Measurements from ENCODE around the gene THRAP3. TPM values are rescaled to one million over a fixed set of nuclear protein-coding genes. Genes with fewer than 3 reads are reported as not detected.
A peak's percentile ranks its signal among the peaks of the same experiment; 100 is the strongest.

Gene THRAP3
- total RNA-seq, 4 donors from 2014 or later, result 25.8 to 73.7 (median 59.9) TPM

GRCh38 chr1:36349839-36350238 lies 125.6 kb downstream of the THRAP3 start:
- Histone ChIP-seq H3K4me1 (peaks cover 4 to 31% (median 28%) of the 10 kb centered on the region in 4 donors), H3K27ac (peak overlapping the region; percentile 57 to 75 (median 64)), H3K4me3 (no peak overlapping the region), H3K36me3 (peaks cover 0 to 39% (median 11%) of the 10 kb centered on the region in 4 donors), H3K27me3 (no peaks in the 10 kb centered on the region), H3K9me3 (no peaks in the 10 kb centered on the region)
- in situ Hi-C loops (cut with MboI; ENCODE audit: low pct_ligation_motif_present in 1 of 4, low pct_unique_long_range_greater_than_20kb in 1 of 4, low sequenced_read_pairs in 3 of 4), result no loop called here
- intact Hi-C loops (cut with DNase I; ENCODE audit: low total_unique reads), result no loop called here
- WGBS, 2 donors (ENCODE audit: low coverage in 1 of 2), result 86% methylated on average over 16 of the region's 16 CpGs; no CpG with 5 or more reads in 1 of the 2 donors
- DNase-seq, result no peak
- TF ChIP-seq POLR2AphosphoS5 (IDR thresholded peaks at IDR 0.05) (no peak), CTCF (IDR thresholded peaks at IDR 0.05) (no peak), POLR2A (IDR thresholded peaks at IDR 0.05) (no peak), EP300 (IDR thresholded peaks at IDR 0.05; ENCODE audit: low read depth) (no peak)

- H3K27me3 ChIP-seq, result no peaks in the 10 kb centered on the region
- peaks cover 4 to 31% (median 28%) of the 10 kb centered on the region in 4 donors for H3K4me1 ChIP-seq
- in situ Hi-C loops (cut with MboI; ENCODE audit: low pct_ligation_motif_present in 1 of 4, low pct_unique_long_range_greater_than_20kb in 1 of 4, low sequenced_read_pairs in 3 of 4), result no loop called here
- intact Hi-C loops (cut with DNase I; ENCODE audit: low total_unique reads), result no loop called here
- 72% methylated on average over 13 of the region's 13 CpGs; no CpG with 5 or more reads in 1 of the 2 donors for WGBS, 2 donors (ENCODE audit: low coverage in 1 of 2)
- H3K9me3 ChIP-seq, result no peaks in the 10 kb centered on the region
- peaks cover 0 to 35% (median 12%) of the 10 kb centered on the region in 4 donors for H3K36me3 ChIP-seq
- H3K27ac ChIP-seq, result peak overlapping the region; percentile 57 to 75 (median 64)
- no peak for DNase-seq
- TF ChIP-seq EP300 (IDR thresholded peaks at IDR 0.05; ENCODE audit: low read depth), result no peak
- TF ChIP-seq POLR2A (IDR thresholded peaks at IDR 0.05), result no peak
- TF ChIP-seq POLR2AphosphoS5 (IDR thresholded peaks at IDR 0.05), result no peak
- no peak for TF ChIP-seq CTCF (IDR thresholded peaks at IDR 0.05)
- H3K4me3 ChIP-seq, result no peak overlapping the region
These were observed 126.5 kb downstream of the THRAP3 start for GRCh38 chr1:36350659-36351226.

GRCh38 chr1:36351227-36351977 lies 127.2 kb downstream of the THRAP3 start:
- intact Hi-C loops (cut with DNase I; ENCODE audit: low total_unique reads), result no loop called here
- Histone ChIP-seq H3K27ac (peak overlapping the region; percentile 57 to 75 (median 64)), H3K27me3 (no peaks in the 10 kb centered on the region), H3K36me3 (peaks cover 0 to 34% (median 11%) of the 10 kb centered on the region in 4 donors), H3K4me1 (peaks cover 4 to 31% (median 28%) of the 10 kb centered on the region in 4 donors), H3K4me3 (no peak overlapping the region), H3K9me3 (no peaks in the 10 kb centered on the region)
- no peak for DNase-seq
- TF ChIP-seq POLR2A (IDR thresholded peaks at IDR 0.05), result no peak
- TF ChIP-seq CTCF (IDR thresholded peaks at IDR 0.05), result no peak
- TF ChIP-seq POLR2AphosphoS5 (IDR thresholded peaks at IDR 0.05), result no peak
- TF ChIP-seq EP300 (IDR thresholded peaks at IDR 0.05; ENCODE audit: low read depth), result no peak
- 60 to 77% methylated on average over 1 to 14 of the region's 14 CpGs for WGBS, 2 donors (ENCODE audit: low coverage in 1 of 2)
- in situ Hi-C loops (cut with MboI; ENCODE audit: low pct_ligation_motif_present in 1 of 4, low pct_unique_long_range_greater_than_20kb in 1 of 4, low sequenced_read_pairs in 3 of 4), result no loop called here

GRCh38 chr1:36352125-36352909 lies 128.1 kb downstream of the THRAP3 start:
- intact Hi-C loops (cut with DNase I; ENCODE audit: low total_unique reads), result no loop called here
- Histone ChIP-seq H3K27ac (peak overlapping the region; percentile 57 to 75 (median 64)), H3K4me3 (no peak overlapping the region), H3K9me3 (no peaks in the 10 kb centered on the region), H3K4me1 (peaks cover 4 to 31% (median 28%) of the 10 kb centered on the region in 4 donors), H3K27me3 (no peaks in the 10 kb centered on the region), H3K36me3 (peaks cover 0 to 24% (median 6%) of the 10 kb centered on the region in 4 donors)
- TF ChIP-seq CTCF (IDR thresholded peaks at IDR 0.05) (no peak), EP300 (IDR thresholded peaks at IDR 0.05; ENCODE audit: low read depth) (no peak), POLR2AphosphoS5 (IDR thresholded peaks at IDR 0.05) (no peak), POLR2A (IDR thresholded peaks at IDR 0.05) (no peak)
- 87 to 93% methylated on average over 3 to 13 of the region's 13 CpGs for WGBS, 2 donors (ENCODE audit: low coverage in 1 of 2)
- no peak for DNase-seq
- in situ Hi-C loops (cut with MboI; ENCODE audit: low pct_ligation_motif_present in 1 of 4, low pct_unique_long_range_greater_than_20kb in 1 of 4, low sequenced_read_pairs in 3 of 4), result no loop called here
